22Rv1 (cell line): ENCODE data around the gene SESTD1.

Source experiments
- CTCF ChIP-seq: fragments of 450-650 bp; IDR thresholded peaks from 2 replicates; pipeline ENCODE4 v1.5.1; 2017; ENCODE audit warnings: mild to moderate bottlenecking
- ZFX ChIP-seq: fragments of 450-650 bp; IDR thresholded peaks from 2 replicates; pipeline ENCODE4 v1.6.1; 2017; ENCODE audit warnings: antibody characterized with exemption, borderline replicate concordance

DNA sequence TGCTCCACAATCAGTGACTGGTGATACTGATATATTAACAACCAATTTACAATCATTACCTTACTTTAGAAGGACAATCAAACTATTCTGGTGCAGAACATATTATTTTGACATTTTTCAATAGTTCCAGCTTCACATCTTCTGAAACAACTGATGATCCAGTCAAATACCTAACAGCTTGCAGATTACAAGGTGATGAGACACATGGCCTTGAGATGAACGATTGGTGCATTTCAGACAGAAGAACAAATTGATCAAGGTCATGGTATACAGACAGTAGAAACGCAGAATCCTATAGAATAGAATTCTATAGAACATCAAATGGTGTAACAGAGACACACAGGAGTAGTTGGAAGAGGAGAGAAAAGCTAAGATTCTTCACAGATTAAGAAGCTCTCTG lies 24.8 kb downstream of the SESTD1 start:
- TF ChIP-seq CTCF: no peak
- no peak for TF ChIP-seq ZFX
